ENCODE results near the gene PRICKLE1. TPM values are rescaled to one million over a fixed set of nuclear protein-coding genes. Genes with fewer than 3 reads are reported as not detected.

The PRICKLE1 gene
- 1.1 and 1.9 TPM in 2 replicates for total RNA-seq (2014; rRNA removed; shearing (Covaris generic); ENCODE audit: low replicate concordance)

GRCh38 chr12:42589465-42590329 lies at the start of gene PRICKLE1:
Gene PRICKLE1, minus strand, starts transcription at chr12:42589746. Its CDS starts 117,230 bp downstream, at chr12:42472516.
- H3K9me2 ChIP-seq (replicated peaks; ENCODE audit: insufficient read depth, low read length): no peaks in the 10 kb centered on the region
- no peaks in the 10 kb centered on the region for H3K27me3 ChIP-seq (ENCODE audit: low read length)
- no peaks in the 10 kb centered on the region for H3K4me1 ChIP-seq (ENCODE audit: low read length)
- no peaks in the 10 kb centered on the region for H4K20me1 ChIP-seq (ENCODE audit: insufficient read depth, low read depth, low read length)
- H3K9ac ChIP-seq (ENCODE audit: low read length): no peak within 1 kb of the TSS
- no peak within 1 kb of the TSS for H2AFZ ChIP-seq (ENCODE audit: low read length)
- no peaks in the 10 kb centered on the region for H3K9me3 ChIP-seq (ENCODE audit: low read length)
- H3K4me3 ChIP-seq (ENCODE audit: low read length): no peak within 1 kb of the TSS
- no peak within 1 kb of the TSS for H3K27ac ChIP-seq (ENCODE audit: low read length)
- DNase-seq: no peak
- H3K4me2 ChIP-seq (ENCODE audit: low read depth, low read length, poor library complexity, severe bottlenecking): no peak within 1 kb of the TSS
- H3K36me3 ChIP-seq (ENCODE audit: insufficient read depth, low read length): no peaks in the 10 kb centered on the region
- no peaks in the 10 kb centered on the region for H3K79me2 ChIP-seq (ENCODE audit: low read length)

- Histone ChIP-seq H3K36me3 (ENCODE audit: insufficient read depth, low read length) (no peaks in the 10 kb centered on the region), H3K4me3 (ENCODE audit: low read length) (no peak overlapping the region), H3K9me2 (replicated peaks; ENCODE audit: insufficient read depth, low read length) (no peaks in the 10 kb centered on the region), H4K20me1 (ENCODE audit: insufficient read depth, low read depth, low read length) (no peaks in the 10 kb centered on the region), H3K4me1 (ENCODE audit: low read length) (no peaks in the 10 kb centered on the region), H2AFZ (ENCODE audit: low read length) (no peak overlapping the region), H3K9me3 (ENCODE audit: low read length) (no peaks in the 10 kb centered on the region), H3K4me2 (ENCODE audit: low read depth, low read length, poor library complexity, severe bottlenecking) (no peak overlapping the region), H3K9ac (ENCODE audit: low read length) (no peak overlapping the region), H3K27ac (ENCODE audit: low read length) (no peak overlapping the region), H3K27me3 (ENCODE audit: low read length) (no peaks in the 10 kb centered on the region), H3K79me2 (ENCODE audit: low read length) (no peaks in the 10 kb centered on the region)
- no peak for DNase-seq
Measured at GRCh38 chr12:42638697-42639096, 49.2 kb upstream of the PRICKLE1 start.

GRCh38 chr12:42638011-42638410 lies 48.5 kb upstream of the PRICKLE1 start:
- no peak overlapping the region for H3K4me3 ChIP-seq (ENCODE audit: low read length)
- no peak for DNase-seq
- no peak overlapping the region for H3K27ac ChIP-seq (ENCODE audit: low read length)
- H3K9me2 ChIP-seq (replicated peaks; ENCODE audit: insufficient read depth, low read length): no peaks in the 10 kb centered on the region
- no peak overlapping the region for H3K9ac ChIP-seq (ENCODE audit: low read length)
- no peaks in the 10 kb centered on the region for H3K36me3 ChIP-seq (ENCODE audit: insufficient read depth, low read length)
- no peaks in the 10 kb centered on the region for H4K20me1 ChIP-seq (ENCODE audit: insufficient read depth, low read depth, low read length)
- no peaks in the 10 kb centered on the region for H3K4me1 ChIP-seq (ENCODE audit: low read length)
- no peak overlapping the region for H3K4me2 ChIP-seq (ENCODE audit: low read depth, low read length, poor library complexity, severe bottlenecking)
- no peak overlapping the region for H2AFZ ChIP-seq (ENCODE audit: low read length)
- H3K9me3 ChIP-seq (ENCODE audit: low read length): no peaks in the 10 kb centered on the region
- H3K79me2 ChIP-seq (ENCODE audit: low read length): no peaks in the 10 kb centered on the region
- H3K27me3 ChIP-seq (ENCODE audit: low read length): no peaks in the 10 kb centered on the region

- H3K36me3 ChIP-seq (ENCODE audit: insufficient read depth, low read length): no peaks in the 10 kb centered on the region
- H3K4me2 ChIP-seq (ENCODE audit: low read depth, low read length, poor library complexity, severe bottlenecking): no peak overlapping the region
- H3K79me2 ChIP-seq (ENCODE audit: low read length): no peaks in the 10 kb centered on the region
- H3K9me2 ChIP-seq (replicated peaks; ENCODE audit: insufficient read depth, low read length): no peaks in the 10 kb centered on the region
- no peak overlapping the region for H3K27ac ChIP-seq (ENCODE audit: low read length)
- no peak overlapping the region for H2AFZ ChIP-seq (ENCODE audit: low read length)
- no peaks in the 10 kb centered on the region for H3K27me3 ChIP-seq (ENCODE audit: low read length)
- no peaks in the 10 kb centered on the region for H4K20me1 ChIP-seq (ENCODE audit: insufficient read depth, low read depth, low read length)
- no peak overlapping the region for H3K4me3 ChIP-seq (ENCODE audit: low read length)
- no peak overlapping the region for H3K9ac ChIP-seq (ENCODE audit: low read length)
- no peaks in the 10 kb centered on the region for H3K9me3 ChIP-seq (ENCODE audit: low read length)
- DNase-seq: no peak
- no peaks in the 10 kb centered on the region for H3K4me1 ChIP-seq (ENCODE audit: low read length)
Measured at GRCh38 chr12:42636993-42637392, 47.4 kb upstream of the PRICKLE1 start.

GRCh38 chr12:42633594-42633993 lies 44.0 kb upstream of the PRICKLE1 start:
- H3K36me3 ChIP-seq (ENCODE audit: insufficient read depth, low read length): no peaks in the 10 kb centered on the region
- H4K20me1 ChIP-seq (ENCODE audit: insufficient read depth, low read depth, low read length): no peaks in the 10 kb centered on the region
- peak; percentile 15 for DNase-seq
- no peaks in the 10 kb centered on the region for H3K4me1 ChIP-seq (ENCODE audit: low read length)
- no peaks in the 10 kb centered on the region for H3K9me3 ChIP-seq (ENCODE audit: low read length)
- H2AFZ ChIP-seq (ENCODE audit: low read length): no peak overlapping the region
- H3K27me3 ChIP-seq (ENCODE audit: low read length): no peaks in the 10 kb centered on the region
- H3K9ac ChIP-seq (ENCODE audit: low read length): no peak overlapping the region
- H3K9me2 ChIP-seq (replicated peaks; ENCODE audit: insufficient read depth, low read length): no peaks in the 10 kb centered on the region
- H3K4me2 ChIP-seq (ENCODE audit: low read depth, low read length, poor library complexity, severe bottlenecking): no peak overlapping the region
- H3K79me2 ChIP-seq (ENCODE audit: low read length): no peaks in the 10 kb centered on the region
- no peak overlapping the region for H3K4me3 ChIP-seq (ENCODE audit: low read length)
- H3K27ac ChIP-seq (ENCODE audit: low read length): no peak overlapping the region

- no peak overlapping the region for H3K27ac ChIP-seq (ENCODE audit: low read length)
- H3K4me2 ChIP-seq (ENCODE audit: low read depth, low read length, poor library complexity, severe bottlenecking): no peak overlapping the region
- no peaks in the 10 kb centered on the region for H4K20me1 ChIP-seq (ENCODE audit: insufficient read depth, low read depth, low read length)
- H3K9ac ChIP-seq (ENCODE audit: low read length): no peak overlapping the region
- H3K36me3 ChIP-seq (ENCODE audit: insufficient read depth, low read length): no peaks in the 10 kb centered on the region
- H3K9me3 ChIP-seq (ENCODE audit: low read length): no peaks in the 10 kb centered on the region
- no peaks in the 10 kb centered on the region for H3K4me1 ChIP-seq (ENCODE audit: low read length)
- peak; percentile 36 for DNase-seq
- no peaks in the 10 kb centered on the region for H3K27me3 ChIP-seq (ENCODE audit: low read length)
- H3K4me3 ChIP-seq (ENCODE audit: low read length): no peak overlapping the region
- H2AFZ ChIP-seq (ENCODE audit: low read length): no peak overlapping the region
- no peaks in the 10 kb centered on the region for H3K79me2 ChIP-seq (ENCODE audit: low read length)
- H3K9me2 ChIP-seq (replicated peaks; ENCODE audit: insufficient read depth, low read length): no peaks in the 10 kb centered on the region
Measured at GRCh38 chr12:42631513-42631912, 42.0 kb upstream of the PRICKLE1 start.

- DNase-seq: peak; percentile 11
- H2AFZ ChIP-seq (ENCODE audit: low read length): no peak overlapping the region
- H3K4me3 ChIP-seq (ENCODE audit: low read length): no peak overlapping the region
- H3K4me2 ChIP-seq (ENCODE audit: low read depth, low read length, poor library complexity, severe bottlenecking): no peak overlapping the region
- no peaks in the 10 kb centered on the region for H3K27me3 ChIP-seq (ENCODE audit: low read length)
- no peak overlapping the region for H3K9ac ChIP-seq (ENCODE audit: low read length)
- no peaks in the 10 kb centered on the region for H3K36me3 ChIP-seq (ENCODE audit: insufficient read depth, low read length)
- H3K27ac ChIP-seq (ENCODE audit: low read length): no peak overlapping the region
- H3K4me1 ChIP-seq (ENCODE audit: low read length): no peaks in the 10 kb centered on the region
- H3K9me2 ChIP-seq (replicated peaks; ENCODE audit: insufficient read depth, low read length): no peaks in the 10 kb centered on the region
- H4K20me1 ChIP-seq (ENCODE audit: insufficient read depth, low read depth, low read length): no peaks in the 10 kb centered on the region
- no peaks in the 10 kb centered on the region for H3K9me3 ChIP-seq (ENCODE audit: low read length)
- H3K79me2 ChIP-seq (ENCODE audit: low read length): no peaks in the 10 kb centered on the region
Measured at GRCh38 chr12:42630314-42630713, 40.8 kb upstream of the PRICKLE1 start.

GRCh38 chr12:42627151-42627550 lies 37.6 kb upstream of the PRICKLE1 start:
- no peaks in the 10 kb centered on the region for H3K27me3 ChIP-seq (ENCODE audit: low read length)

More at GRCh38 chr12:42627151-42627550, 37.6 kb upstream of the PRICKLE1 start:
- no peak overlapping the region for H3K9ac ChIP-seq (ENCODE audit: low read length)
- no peaks in the 10 kb centered on the region for H3K9me3 ChIP-seq (ENCODE audit: low read length)
- no peak overlapping the region for H2AFZ ChIP-seq (ENCODE audit: low read length)
- H3K27ac ChIP-seq (ENCODE audit: low read length): no peak overlapping the region
- H3K4me3 ChIP-seq (ENCODE audit: low read length): no peak overlapping the region
- no peaks in the 10 kb centered on the region for H3K4me1 ChIP-seq (ENCODE audit: low read length)
- H4K20me1 ChIP-seq (ENCODE audit: insufficient read depth, low read depth, low read length): no peaks in the 10 kb centered on the region
- no peaks in the 10 kb centered on the region for H3K79me2 ChIP-seq (ENCODE audit: low read length)
- no peaks in the 10 kb centered on the region for H3K36me3 ChIP-seq (ENCODE audit: insufficient read depth, low read length)
- DNase-seq: peak; percentile 36
- no peak overlapping the region for H3K4me2 ChIP-seq (ENCODE audit: low read depth, low read length, poor library complexity, severe bottlenecking)
- no peaks in the 10 kb centered on the region for H3K9me2 ChIP-seq (replicated peaks; ENCODE audit: insufficient read depth, low read length)
